NOMO-1 treated with dmso at 0.1 percent for 144 hours (cell line): ENCODE data around the gene DDX41.
A peak's percentile ranks its signal among the peaks of the same experiment; 100 is the strongest.

Experiments
- DNase-seq: peaks from one replicate; lab custom pipeline; 2025; ENCODE audit not compliant: unreplicated experiment; lab: John Stamatoyannopoulos, UW

The DDX41 gene

GRCh38 chr5:177469750-177470525, 46.8 kb downstream of the DDX41 start:
- DNase-seq, result no peak

- no peak for DNase-seq
Observed at GRCh38 chr5:177468685-177469628, 47.8 kb downstream of the DDX41 start.

GRCh38 chr5:177468329-177468684, 48.5 kb downstream of the DDX41 start:
- DNase-seq, result no peak

- DNase-seq, result no peak
Observed at GRCh38 chr5:177467436-177467835, 49.3 kb downstream of the DDX41 start.

GRCh38 chr5:177466861-177467260, 49.9 kb downstream of the DDX41 start:
- DNase-seq, result no peak

- no peak for DNase-seq
Observed at GRCh38 chr5:177465044-177465443, 51.7 kb downstream of the DDX41 start.

GRCh38 chr5:177462021-177462670, 54.6 kb downstream of the DDX41 start:
- peak; percentile 29 for DNase-seq
